WTC11 (cell line): Measurements from ENCODE around the gene PARD3B.

Source experiments
- ATF6 ChIP-seq: sonication (generic); formaldehyde crosslinking; IDR thresholded peaks from 2 replicates; pipeline ENCODE4 v1.8.1; 2023; ENCODE audit warnings: mild to moderate bottlenecking, missing genetic modification reagents
- CBFB ChIP-seq: sonication (generic); formaldehyde crosslinking; IDR thresholded peaks from 2 replicates; pipeline ENCODE4 v1.8.1; 2022; ENCODE audit warnings: mild to moderate bottlenecking, low read depth, missing genetic modification reagents
- CTCF ChIP-seq: fragments of 200-600 bp; IDR thresholded peaks from 2 replicates; pipeline ENCODE4 v1.8.0; 2022; ENCODE audit warnings: antibody characterized with exemption
- E2F4 ChIP-seq: sonication (generic); formaldehyde crosslinking; IDR thresholded peaks from 2 replicates; pipeline ENCODE4 v1.8.1; 2022; ENCODE audit warnings: low read depth, mild to moderate bottlenecking, moderate library complexity, missing genetic modification reagents, borderline replicate concordance
- JUN ChIP-seq: sonication (generic); formaldehyde crosslinking; IDR thresholded peaks from 2 replicates; pipeline ENCODE4 v1.8.0; 2023; ENCODE audit warnings: mild to moderate bottlenecking, missing genetic modification reagents
- MAX ChIP-seq: sonication (generic); formaldehyde crosslinking; IDR thresholded peaks from 2 replicates; pipeline ENCODE4 v1.8.0; 2022; ENCODE audit warnings: mild to moderate bottlenecking, missing genetic modification reagents
- NFE2L1 ChIP-seq: sonication (generic); formaldehyde crosslinking; IDR thresholded peaks from 2 replicates; pipeline ENCODE4 v1.8.1; 2023; ENCODE audit warnings: missing genetic modification reagents
- NR1H2 ChIP-seq: sonication (generic); formaldehyde crosslinking; IDR thresholded peaks from 2 replicates; pipeline ENCODE4 v1.9.0; 2021; ENCODE audit warnings: mild to moderate bottlenecking, moderate library complexity, missing genetic modification reagents
- USF1 ChIP-seq: sonication (generic); formaldehyde crosslinking; IDR thresholded peaks from 2 replicates; pipeline ENCODE4 v1.8.0; 2022; ENCODE audit warnings: mild to moderate bottlenecking, missing genetic modification reagents
- ZBTB43 ChIP-seq: sonication (generic); formaldehyde crosslinking; IDR thresholded peaks from 2 replicates; pipeline ENCODE4 v1.8.1; 2023; ENCODE audit warnings: mild to moderate bottlenecking, missing genetic modification reagents
- ZSCAN18 ChIP-seq: fragments of 250-450 bp; sonication (Bioruptor Pico); IDR thresholded peaks from 2 replicates; pipeline ENCODE4 v2.1.2; 2022; ENCODE audit warnings: mild to moderate bottlenecking, moderate library complexity

- TF ChIP-seq CTCF (no peak), MAX (CRISPR knock-in tag) (no peak), JUN (CRISPR knock-in tag) (no peak), CBFB (no peak), E2F4 (no peak), ATF6 (CRISPR knock-in tag) (no peak), USF1 (no peak), ZSCAN18 (CRISPR knock-in tag) (no peak), NFE2L1 (CRISPR knock-in tag) (no peak), ZBTB43 (CRISPR knock-in tag) (no peak), NR1H2 (CRISPR knock-in tag) (no peak)
These were observed 106.8 kb downstream of the PARD3B start for GRCh38 chr2:204652063-204652462.
